ENCODE data around the gene ABCG1.

GRCh38 chr21:42304556-42305454 is 85.9 kb downstream of the ABCG1 start:
- TF ChIP-seq BCL3 (IDR thresholded peaks at IDR 0.05) (no peak), CTCF (IDR thresholded peaks at IDR 0.05) (no peak), MAX (IDR thresholded peaks at IDR 0.05) (no peak), E2F6 (IDR thresholded peaks at IDR 0.05; ENCODE audit: borderline replicate concordance, low read depth) (no peak), MYC (IDR thresholded peaks at IDR 0.05; ENCODE audit: borderline replicate concordance, low read length) (no peak), FOSL2 (IDR thresholded peaks at IDR 0.05) (no peak), FOSL2 (CRISPR knock-in tag; IDR thresholded peaks at IDR 0.05) (no peak), RAD21 (conservative IDR thresholded peaks at IDR 0.05 in 1 of 2, IDR thresholded peaks at IDR 0.05 in 1 of 2) (no peak), POLR2A (IDR thresholded peaks at IDR 0.05; ENCODE audit: low read length) (no peak), HDAC2 (IDR thresholded peaks at IDR 0.05) (no peak), RNF2 (IDR thresholded peaks at IDR 0.05; ENCODE audit: borderline replicate concordance, low read depth) (no peak), RCOR1 (IDR thresholded peaks at IDR 0.05; ENCODE audit: low read depth, low read length) (no peak)
